DMS153 treated with DMSO at 0.1 percent for 48 hours (cell line): Measurements from ENCODE around the gene NUTM1.
A peak's percentile ranks its signal among the peaks of the same experiment; 100 is the strongest.

Source experiments
- DNase-seq: peaks from one replicate; lab custom pipeline; 2025; ENCODE audit not compliant: unreplicated experiment; lab: John Stamatoyannopoulos, UW

NUTM1 gene

DNA sequence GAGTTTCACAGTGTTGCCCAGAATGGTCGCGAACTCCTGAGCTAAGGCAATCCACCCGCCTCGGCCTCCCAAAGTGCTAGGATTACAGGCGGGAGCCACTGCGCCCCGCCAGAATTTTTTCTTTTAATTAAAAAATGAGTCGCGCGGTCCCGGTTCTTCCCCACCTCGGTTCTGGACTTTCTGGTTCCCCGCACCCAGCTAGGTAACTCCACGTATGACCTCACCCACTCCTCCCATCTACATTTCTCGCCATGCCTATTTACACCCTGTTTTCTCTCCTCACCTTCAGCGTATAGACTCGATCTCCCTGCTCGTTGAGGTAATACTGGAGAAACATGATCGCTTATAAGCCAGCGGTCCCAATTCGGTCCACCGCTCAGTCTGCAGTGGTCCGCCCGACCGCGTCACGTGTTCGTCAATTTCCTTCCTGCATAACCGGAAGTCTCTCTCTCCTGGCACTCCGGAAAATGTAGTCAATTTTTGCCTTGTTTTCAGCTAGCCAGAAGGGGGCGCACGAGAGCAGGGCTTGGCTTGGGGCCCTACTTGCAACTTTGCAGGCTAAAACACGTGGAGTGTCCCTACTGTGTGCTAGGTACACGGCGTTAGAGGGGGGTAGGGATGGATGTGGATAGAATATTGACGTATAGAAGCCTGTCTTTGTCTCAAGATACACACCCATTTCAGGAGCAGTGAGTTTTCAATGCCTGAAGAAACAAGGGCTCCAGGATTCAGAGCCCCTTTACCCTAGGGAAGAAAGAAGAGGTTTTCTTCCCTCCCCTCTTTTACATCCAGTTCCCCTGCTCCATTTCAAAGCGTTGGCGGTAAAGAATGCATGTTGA, at the start of gene NUTM1, which contains the start of gene NOP10:
Gene NUTM1 (plus strand): TSS at position 579 of the 839 bp plus-strand sequence. CDS start 382 bp downstream, outside the sequence.
Gene NOP10 (minus strand): TSS at position 400 of the 839 bp plus-strand sequence. CDS start 63 bp downstream, at position 337.
- peak; percentile 35 for DNase-seq

GRCh38 chr15:34297059-34297458, 46.1 kb upstream of the NUTM1 start:
- no peak for DNase-seq

DNA sequence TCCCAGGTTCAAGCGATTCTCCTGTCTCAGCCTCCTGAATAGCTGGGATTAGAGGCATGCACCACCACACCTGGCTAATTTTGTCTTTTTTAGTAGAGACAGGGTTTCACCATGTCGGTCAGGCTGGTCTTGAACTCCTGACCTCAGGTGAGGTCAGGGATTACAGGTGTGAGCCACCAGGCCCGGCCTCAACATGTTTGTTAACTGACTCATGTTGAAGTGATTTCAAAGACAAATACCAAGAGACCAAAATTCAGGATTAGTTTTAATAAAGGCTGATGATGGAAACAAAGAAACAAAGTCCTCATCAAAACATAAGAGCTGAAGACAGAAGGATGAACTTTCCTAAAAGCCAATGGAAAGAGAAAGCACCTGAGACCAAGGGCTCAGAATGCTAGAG, 42.1 kb upstream of the NUTM1 start:
- no peak for DNase-seq

- no peak for DNase-seq
Measured at GRCh38 chr15:34304613-34305012, 38.5 kb upstream of the NUTM1 start.

DNA sequence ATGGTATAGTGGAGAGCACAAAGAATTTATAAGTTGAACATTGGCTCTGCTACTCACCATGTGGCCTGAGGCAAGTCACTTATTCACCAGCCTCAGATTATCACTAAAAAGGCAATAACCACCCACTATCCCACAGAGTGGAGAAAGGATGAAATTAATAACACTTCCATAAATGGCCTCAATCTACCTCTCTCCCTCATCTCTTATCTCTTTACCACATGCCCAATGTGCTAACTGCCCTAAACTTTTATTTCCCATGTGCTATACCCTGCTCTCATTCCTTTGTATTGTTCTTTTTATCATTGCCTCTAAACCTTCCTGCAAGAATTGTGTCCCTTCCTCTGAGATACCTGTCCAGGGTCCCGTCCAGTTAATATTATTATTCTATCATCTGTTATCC, 31.6 kb upstream of the NUTM1 start:
- DNase-seq = no peak

GRCh38 chr15:34314491-34315490, 28.3 kb upstream of the NUTM1 start:
- no peak for DNase-seq

DNA sequence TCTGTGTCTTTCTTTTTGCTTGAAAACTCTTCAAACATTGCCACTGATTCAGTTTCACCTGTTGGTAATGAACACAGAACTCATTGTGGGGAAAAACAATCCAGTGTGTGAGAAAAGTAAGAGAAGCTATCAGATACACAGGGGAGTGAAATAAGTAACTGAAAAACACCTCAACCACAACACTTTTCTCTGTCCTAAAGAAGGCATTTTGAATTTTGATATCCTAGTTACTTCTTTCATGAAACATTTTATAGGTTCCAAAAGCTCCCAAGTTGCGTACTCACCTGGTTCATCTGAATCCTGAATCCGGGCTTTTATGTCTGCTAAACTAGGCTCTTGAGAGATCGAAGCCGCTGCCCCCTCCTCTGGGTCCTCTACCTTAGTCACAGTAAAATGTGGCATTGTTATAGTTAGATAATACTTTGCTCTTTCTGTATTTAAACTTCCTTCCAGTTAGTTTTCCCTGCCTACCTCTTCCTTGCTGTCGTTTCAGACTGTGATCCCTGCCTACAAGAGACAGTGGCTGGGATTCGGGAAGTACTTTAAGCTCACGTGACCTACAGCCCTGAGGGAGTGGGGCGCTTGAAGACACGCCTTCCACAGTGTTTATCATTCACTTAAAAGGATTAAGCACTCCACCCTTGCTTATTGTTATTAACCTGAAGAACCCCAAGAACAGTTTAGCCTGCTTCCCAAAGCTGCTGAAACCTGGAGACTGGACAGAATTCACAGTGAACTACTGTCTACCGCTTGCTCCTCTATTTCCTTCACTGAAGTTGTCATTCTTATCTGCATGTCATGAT, 24.6 kb upstream of the NUTM1 start:
- no peak for DNase-seq

- DNase-seq = no peak
Measured at GRCh38 chr15:34323217-34323616, 19.9 kb upstream of the NUTM1 start.

GRCh38 chr15:34324933-34325332, 18.2 kb upstream of the NUTM1 start:
- DNase-seq = no peak

GRCh38 chr15:34325368-34325767, 17.7 kb upstream of the NUTM1 start:
- DNase-seq = no peak

- no peak for DNase-seq
Measured at GRCh38 chr15:34327906-34328305, 15.2 kb upstream of the NUTM1 start.

GRCh38 chr15:34329006-34329405, 14.1 kb upstream of the NUTM1 start:
- no peak for DNase-seq

DNA sequence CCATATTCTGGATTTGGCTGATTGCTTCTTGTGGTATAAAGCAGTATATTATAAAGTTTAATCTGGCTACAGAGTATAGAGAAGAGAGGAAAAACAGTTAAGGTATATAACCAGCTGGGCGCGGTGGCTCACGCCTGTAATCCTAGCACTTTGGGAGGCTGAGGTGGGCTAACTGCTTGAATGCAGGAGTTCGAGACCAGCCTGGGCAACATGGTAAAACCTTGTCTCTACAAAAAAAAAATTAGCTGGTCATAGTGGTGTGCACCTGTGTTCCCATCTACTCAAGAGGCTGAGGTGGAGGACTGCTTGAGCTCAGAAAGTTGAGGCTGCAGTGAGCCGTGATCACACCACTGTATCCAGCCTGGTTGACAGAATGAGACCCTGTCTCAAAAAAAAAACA, 12.8 kb upstream of the NUTM1 start:
- DNase-seq = no peak

GRCh38 chr15:34331809-34332208, 11.3 kb upstream of the NUTM1 start:
- DNase-seq = no peak

GRCh38 chr15:34332553-34333120, 10.5 kb upstream of the NUTM1 start:
- no peak for DNase-seq

DNA sequence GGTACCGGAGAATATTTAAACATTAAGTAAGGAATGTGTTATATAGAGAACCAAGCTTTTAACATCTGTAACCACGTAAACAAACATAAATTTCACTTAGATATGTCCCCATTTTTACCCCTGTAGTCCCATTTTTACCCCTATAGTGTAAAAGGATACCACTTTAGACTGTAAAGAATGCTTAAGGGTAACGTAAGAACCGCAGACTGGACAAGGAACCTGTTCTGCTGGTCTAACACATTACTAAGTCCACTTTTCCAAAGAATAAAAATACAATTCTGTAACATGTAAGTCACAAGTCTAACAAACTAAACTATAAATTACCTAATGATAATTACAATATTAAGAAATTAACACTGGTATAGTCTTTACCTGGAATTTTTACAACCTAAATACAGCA, 8.4 kb upstream of the NUTM1 start:
- DNase-seq = no peak

- no peak for DNase-seq
Measured at GRCh38 chr15:34335176-34336032, 7.7 kb upstream of the NUTM1 start.

DNA sequence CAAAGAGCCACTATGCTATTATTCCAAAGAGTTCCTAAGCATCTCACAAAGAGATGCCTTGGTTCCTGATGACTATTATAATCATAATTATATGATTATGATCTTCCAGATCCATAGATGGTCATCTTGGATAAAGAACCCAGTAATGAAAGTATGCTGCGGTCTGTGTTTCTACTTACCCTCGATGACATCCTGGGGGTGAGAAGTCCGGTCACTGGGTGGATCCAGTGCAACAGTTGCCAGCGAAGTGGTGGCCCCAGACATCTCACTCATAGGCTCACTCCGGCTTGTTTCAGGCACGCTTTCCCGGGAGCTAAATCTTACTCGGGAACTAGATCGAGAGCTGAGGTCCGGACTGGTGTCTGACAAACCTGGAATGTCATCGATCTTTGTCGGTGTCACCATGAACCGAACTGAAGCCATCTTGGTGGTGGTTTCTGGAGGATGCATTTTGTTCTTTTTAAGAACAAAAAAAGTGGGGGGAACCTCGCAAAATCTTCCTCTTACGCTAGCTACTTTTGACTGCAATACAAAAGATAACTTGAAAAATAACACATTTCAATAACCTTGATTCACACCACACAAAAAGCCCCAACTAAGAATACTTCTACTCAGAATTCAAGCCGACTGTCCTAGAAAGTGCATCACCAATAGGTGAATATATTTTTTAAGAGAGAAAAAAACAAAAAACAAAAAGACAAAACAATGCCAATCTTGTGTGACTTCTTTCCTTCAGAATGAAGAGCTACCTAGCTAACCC, 6.7 kb upstream of the NUTM1 start:
- no peak for DNase-seq
